Jurkat, Clone E6-1 (cell line): ENCODE data around the gene FAM53B.

ENCODE experiments used
- DNase-seq: peaks from one replicate; pipeline ENCODE4 v3.0.0-alpha.2; 2011; ENCODE audit warnings: low read depth, low spot score
- H3K4me3 ChIP-seq: 2 replicates; pipeline ENCODE4 v1.5.1; 2011; ENCODE audit warnings: mild to moderate bottlenecking, low read length, control low read depth, moderate library complexity

FAM53B gene

DNA sequence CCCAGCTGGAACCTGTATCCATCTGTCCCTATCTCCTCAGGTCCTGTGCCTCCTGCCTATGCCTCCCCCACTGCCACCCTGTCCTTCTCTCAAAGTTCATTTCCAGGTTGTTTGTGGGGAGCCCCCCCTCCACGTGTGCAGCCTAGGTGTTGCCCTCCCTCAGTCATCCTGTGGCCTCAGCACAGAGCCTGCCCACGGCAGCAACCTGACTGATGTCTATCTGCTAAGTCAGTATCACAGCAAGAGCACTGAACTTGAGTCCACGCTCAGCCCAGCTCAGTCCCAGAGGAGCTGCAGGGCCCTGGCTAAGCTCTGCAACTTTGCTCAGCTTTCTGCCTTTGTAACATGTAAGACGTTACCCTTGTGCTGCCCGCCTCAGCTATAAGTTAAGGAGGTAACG is 28.7 kb downstream of the FAM53B start:
- no peak for DNase-seq
- no peak overlapping the region for H3K4me3 ChIP-seq

DNA sequence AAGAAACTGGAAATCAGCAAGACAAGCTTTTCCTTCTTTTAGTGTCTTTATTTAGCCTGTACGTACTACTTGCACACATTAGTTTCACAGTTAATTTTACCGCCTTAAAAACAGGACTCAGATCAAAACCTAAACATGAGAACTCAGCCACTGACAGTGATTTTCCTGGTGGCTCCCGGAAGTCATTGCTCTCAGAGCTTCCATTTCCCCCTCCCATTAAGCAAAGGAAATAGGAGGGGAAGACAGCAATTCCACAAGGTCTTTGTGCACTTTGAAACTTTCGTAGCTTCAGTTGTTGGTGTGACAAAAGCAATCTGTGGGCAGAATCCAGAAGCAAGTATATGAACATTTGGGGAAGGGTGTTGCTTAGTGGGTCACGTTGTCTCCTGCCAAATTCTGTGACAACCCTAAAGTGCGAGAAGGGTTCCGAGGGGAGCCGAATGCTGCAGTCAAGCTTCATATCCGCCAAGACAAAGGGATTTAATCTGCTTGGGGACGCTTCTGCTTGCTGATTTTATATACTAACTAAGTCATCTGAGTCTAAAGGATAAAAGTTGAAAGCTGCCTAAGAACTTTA is 30.4 kb downstream of the FAM53B start:
- DNase-seq, result no peak
- H3K4me3 ChIP-seq, result no peak overlapping the region

DNA sequence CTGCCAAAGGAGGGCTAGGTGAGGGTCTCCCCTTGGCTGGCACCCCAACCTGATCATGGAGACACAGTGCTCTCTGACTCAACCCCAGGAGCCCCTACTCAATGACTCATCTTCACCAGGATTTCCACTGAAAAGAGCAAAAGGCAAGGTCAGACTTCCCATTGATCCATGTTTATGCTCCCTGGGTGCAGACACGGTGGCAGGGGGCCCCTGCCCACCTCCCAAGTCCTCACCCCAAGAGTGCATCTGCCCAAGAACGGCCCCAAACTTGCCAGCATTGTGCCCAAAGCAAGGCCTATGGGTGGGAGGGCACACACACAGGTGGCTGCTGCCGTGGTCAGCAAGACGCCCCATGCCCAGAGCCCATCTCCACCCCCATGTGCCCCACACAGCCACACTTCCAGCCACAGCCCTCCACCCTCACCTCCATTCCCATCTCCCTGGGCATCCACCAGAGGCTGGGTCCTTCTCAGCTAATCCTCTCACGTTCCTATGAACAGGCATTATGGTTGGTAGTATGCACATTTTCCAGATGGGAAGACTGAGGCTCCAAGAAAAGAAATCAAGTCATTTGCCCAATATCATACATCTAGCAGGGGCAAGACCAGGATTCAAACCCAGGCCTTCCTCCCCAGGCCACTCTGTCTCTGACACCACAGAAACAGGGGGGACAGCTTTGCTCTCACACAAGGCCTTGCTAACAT is 31.3 kb downstream of the FAM53B start:
- no peak overlapping the region for H3K4me3 ChIP-seq
- DNase-seq, result no peak

DNA sequence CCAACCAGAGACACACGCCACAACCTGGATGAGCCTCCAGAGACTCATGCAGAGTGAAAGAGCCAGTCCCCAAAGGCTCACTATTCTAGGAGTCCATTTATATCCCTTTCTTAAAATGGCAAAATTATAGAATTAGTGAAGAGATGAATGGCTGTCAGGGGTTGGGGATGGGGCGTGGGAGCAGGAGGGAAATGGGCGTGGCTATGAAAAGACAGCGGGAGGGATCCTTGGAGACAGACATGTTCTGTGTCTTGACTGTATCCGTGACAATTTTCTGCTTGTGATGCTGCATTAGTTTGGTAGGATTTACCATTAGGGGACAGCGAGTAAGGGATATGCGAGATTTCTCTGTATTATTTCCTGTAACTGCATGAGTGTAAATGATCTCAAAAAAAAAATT is 33.0 kb downstream of the FAM53B start:
- H3K4me3 ChIP-seq, result no peak overlapping the region

GRCh38 chr10:124710266-124710881 is 33.8 kb downstream of the FAM53B start:
- H3K4me3 ChIP-seq, result no peak overlapping the region
- DNase-seq, result no peak

More for the DNA sequence above, 33.0 kb downstream of the FAM53B start:
- no peak for DNase-seq

DNA sequence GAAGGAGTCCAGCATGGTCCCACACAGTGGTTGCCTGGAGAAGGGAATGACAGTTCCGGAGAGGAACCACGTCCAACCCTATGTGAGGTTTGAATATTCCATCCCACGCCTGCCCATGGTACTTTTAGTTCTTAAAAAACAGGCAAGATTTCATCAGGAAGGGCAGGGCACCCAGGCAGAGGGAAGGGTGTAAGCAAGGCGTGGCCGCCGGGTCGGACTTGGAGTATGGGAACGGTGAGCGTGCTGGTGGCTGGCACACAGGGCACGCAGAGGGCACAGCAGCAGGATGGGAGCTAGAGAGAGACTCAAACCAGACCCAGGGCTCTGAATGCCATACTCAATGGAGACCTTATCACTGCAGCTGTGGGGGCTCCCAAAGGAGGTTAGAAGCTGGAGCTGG is 34.3 kb downstream of the FAM53B start:
- H3K4me3 ChIP-seq, result no peak overlapping the region
- DNase-seq, result no peak

DNA sequence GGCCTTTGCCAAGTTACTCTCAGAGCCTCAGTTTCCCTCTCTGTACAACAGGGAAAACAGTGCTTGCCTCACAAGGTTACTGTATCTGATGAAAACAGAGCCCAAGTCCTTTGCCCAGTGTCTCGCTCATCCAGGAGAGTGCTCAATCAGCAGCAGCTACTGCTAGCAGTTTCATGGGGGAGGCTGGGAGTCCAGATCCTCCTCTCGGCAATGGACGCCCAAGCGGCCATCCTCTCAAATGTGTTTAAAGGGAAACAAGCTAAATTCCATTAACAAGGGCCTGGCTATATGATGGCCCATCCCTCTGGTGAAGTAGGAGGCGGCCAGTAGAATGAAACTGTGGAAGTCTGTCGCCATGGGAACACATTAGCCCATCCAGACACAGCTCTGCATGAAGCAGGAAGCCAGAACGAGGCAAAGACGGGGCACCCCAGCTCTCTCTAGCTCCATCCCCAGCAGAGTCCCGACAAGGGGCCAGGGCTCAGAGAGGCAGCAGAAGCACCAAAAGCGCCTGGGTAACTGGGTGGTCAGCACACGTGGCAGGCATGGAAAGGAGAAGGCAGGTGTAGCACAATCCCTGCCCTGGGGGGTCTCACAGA is 35.2 kb downstream of the FAM53B start:
- no peak for DNase-seq
- no peak overlapping the region for H3K4me3 ChIP-seq

GRCh38 chr10:124708246-124708779 is 35.9 kb downstream of the FAM53B start:
- H3K4me3 ChIP-seq, result no peak overlapping the region
- no peak for DNase-seq

DNA sequence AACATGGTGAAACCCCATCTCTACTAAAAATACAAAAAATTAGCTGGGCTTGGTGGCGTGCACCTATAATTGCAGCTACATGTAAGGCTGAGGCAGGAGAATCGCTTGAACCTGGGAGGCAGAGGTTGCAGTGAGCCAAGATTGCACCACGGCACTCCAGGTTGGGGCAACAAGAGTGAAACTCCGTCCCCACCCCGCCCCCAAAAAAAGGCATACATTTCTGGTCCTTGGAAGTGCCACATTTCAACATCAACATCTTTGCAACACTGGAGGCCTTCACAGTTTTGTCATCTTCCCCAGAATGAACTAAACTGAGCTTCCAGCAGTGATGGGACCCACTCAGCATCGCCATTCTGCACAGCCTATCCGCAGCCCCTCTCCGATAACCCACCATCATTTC is 36.6 kb downstream of the FAM53B start:
- no peak for DNase-seq
- H3K4me3 ChIP-seq, result no peak overlapping the region

DNA sequence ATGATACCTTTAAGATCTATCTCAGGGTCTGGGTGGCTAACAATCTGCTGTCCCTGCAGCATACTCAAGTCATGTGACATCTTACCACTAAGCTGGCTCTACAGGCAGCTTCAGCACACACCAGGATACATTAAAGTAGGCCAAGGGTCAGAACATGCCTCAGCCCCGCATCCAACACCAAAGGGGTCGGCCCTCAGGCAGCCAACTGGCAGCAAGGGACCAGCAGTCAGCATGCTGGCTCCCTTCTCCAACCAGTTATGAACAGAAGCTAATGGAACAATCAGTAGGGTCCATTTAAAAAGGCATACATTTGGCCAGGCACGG is 37.1 kb downstream of the FAM53B start:
- DNase-seq, result no peak
- no peak overlapping the region for H3K4me3 ChIP-seq

DNA sequence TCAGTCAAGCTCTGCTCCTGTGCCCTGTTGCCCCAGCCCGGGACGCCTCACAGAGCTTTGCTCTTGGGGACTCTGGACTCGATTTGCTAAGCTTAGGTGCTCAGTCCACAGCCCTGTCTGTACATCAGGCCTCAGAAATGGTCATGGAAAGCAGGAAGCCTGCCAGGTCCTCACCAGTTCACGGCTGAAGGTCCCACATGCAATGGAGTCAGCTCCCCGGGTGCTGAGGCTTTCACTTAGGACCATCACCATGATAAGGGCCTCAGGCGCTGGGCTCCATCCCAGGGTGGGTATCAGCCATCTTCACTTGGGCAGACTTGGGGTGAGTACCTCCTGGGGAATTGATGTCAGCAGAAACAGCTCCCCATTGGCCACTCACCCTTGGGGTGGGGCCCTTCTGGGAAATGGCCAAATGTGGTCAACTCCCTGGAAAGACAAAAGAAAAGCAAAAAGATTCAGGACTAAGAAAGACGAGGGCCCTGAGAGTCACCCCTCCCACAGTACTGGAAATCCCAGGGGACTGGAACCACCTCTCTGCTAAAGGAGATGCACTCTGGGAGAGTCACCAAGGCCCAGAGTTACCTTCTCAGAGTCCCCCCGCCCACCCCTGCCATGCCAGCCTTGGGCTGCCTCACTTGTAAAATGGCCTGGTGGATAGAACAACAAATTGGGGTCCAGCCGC is 37.6 kb downstream of the FAM53B start:
- H3K4me3 ChIP-seq, result no peak overlapping the region
- DNase-seq, result no peak

- no peak for DNase-seq
- no peak overlapping the region for H3K4me3 ChIP-seq
Measured at GRCh38 chr10:124705817-124706461, 38.2 kb downstream of the FAM53B start.

DNA sequence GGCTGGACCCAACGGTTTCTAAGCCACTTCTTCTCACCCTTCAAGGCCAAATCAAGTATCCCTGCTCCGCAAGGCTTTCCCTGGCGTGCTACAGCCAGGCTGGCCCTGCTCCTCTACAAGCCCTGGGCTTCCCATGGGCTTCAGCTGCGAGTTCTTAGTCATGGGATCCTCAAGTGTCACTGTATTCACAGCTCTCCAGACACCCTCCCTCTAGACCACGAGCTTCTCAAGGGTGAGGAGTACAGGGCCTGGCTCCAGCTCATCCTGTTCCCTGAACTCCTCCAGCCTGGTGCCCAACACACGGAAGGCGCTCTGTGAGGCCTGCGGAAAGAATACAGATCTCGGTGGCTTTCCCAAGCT is 38.8 kb downstream of the FAM53B start:
- no peak for DNase-seq
- no peak overlapping the region for H3K4me3 ChIP-seq

DNA sequence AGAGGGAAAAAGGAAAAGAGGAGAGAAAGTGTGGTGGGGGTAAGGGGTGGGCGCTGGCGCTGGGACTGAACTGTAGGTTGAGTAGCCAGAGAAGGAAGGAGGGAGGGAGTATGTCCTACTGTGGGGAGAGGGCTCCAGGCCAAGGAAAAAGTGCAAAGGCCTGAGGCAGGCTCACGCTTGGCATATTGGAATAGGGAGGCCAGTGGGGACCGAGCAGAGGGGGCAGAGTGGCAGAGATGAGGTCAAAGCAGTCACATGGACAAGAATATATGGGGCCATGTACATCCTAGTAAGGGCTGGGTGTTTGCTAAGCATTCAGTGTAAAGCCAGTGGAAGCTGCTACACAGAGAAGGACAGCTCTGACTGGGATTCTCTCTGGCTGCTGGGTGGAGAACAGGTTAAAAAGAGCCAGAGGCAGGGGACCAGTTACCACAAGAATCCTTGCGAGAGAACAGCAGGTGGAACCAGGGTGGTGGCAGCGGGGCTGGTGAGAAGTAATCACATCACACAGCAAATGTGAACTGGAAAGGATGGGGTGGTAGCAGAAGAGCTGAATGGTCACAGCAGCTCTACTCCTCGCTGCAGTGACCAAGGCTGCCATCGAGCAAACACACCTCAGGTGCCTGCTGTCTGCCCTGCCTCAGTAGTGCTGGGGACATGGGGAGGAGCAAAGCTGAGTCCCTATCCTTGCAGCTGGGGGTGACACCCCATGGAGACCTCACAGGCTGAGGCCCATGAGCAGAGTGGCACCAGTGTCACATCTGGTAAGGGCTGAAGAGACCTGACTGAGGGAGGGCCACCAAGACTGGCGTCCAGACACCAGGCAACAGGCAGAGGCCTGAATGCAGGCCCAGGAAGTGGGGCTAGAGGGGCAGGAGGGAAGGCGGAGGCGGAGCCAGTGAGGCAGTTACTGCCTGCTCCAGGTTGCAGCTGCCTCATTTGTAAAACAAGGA is 39.5 kb downstream of the FAM53B start:
- DNase-seq, result peak; percentile 57
- H3K4me3 ChIP-seq, result no peak overlapping the region

DNA sequence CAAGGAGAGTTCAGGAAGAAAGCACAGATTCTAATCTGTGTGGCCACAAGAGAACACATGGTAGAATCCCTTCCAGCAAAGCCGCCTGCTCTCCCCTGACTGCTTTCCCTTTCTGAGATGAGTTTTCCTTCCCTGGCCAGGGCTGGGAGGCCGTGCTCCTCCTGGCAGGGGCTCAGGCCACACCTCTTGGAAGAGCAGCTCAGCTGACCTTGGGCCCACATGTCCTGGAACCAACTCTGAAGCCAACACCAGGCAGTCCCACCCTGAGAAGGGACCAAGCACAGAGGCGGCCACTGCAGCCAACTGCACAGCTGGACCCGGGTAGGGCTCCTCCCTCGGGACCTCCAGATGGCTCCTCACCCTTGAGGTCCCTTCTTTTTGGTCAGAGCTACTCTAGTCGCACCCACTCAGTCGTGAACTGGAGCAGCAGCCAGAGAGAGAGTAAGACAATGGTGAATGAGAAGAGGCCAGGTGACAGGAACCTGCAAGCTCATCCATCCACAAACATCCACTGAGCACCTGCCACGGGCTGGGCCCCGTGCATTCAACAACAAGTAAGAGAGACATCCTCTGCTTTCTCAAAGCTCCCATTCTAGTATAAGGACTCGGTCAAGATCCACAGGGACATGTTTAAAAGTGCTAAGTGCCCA is 40.3 kb downstream of the FAM53B start:
- DNase-seq, result no peak
- no peak overlapping the region for H3K4me3 ChIP-seq

- H3K4me3 ChIP-seq, result no peak overlapping the region
- no peak for DNase-seq
Measured at GRCh38 chr10:124703372-124703771, 40.8 kb downstream of the FAM53B start.

DNA sequence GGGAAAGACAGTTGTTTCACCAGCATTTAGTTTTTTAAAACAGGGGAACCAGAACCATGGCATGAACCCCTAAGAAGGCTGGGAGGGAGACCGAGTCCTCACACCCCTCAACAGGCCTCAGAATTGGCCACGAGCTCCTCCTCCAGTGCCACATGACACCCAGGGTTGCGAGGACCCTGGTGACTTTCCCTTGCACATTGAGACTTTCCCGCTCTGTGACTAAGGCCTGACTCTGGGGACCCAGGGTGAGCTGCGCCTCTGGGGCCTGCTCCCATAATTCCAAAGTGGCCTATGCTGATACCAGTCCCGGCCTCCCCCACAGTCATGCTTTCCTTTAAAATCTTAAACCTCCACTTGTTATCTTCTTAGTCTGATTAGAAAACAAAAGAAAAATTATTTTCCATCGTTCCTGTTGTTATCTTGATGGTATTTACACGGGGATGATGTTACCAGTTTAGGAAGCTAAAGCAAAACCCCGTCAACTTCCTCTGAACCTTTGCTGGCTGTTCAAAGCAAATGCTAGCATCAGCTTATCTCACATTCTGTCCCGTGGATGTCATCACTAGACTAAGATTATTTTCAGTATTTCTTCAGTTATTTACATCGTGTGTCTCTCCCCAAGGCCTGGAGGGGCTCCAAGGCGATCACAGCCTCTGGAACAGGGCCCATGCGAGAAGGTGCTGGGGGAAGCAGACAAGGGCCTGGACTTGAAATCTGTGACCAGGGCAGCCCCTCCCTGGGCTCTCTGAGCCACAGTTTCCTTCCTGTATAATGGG is 42.1 kb downstream of the FAM53B start:
- H3K4me3 ChIP-seq, result no peak overlapping the region
- DNase-seq, result no peak
